ENCODE measurements around the gene NKX1-2.

The NKX1-2 gene

DNA sequence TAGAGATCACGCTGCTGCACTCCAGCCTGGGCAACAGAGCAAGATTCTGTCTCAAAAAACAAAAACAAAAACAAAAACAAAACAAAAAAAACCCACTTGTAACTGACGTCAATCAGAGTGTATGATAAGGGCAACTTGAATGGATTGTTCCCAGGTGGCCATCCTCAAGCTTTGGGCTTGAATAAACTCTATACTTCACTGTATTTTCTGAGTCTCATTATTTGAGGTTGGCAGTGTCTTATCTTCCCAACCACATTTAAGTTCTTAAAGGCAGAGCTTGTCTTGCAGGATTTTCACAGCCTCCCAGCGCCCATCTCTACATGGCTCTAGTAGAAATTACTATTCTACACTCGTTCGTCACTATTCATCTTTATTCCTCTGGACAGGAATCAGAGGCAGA is 26.0 kb downstream of the NKX1-2 start:
- no peak overlapping the region for H3K4me3 ChIP-seq (ENCODE audit: low read depth, low read length)
- TF ChIP-seq, protein P1, sequence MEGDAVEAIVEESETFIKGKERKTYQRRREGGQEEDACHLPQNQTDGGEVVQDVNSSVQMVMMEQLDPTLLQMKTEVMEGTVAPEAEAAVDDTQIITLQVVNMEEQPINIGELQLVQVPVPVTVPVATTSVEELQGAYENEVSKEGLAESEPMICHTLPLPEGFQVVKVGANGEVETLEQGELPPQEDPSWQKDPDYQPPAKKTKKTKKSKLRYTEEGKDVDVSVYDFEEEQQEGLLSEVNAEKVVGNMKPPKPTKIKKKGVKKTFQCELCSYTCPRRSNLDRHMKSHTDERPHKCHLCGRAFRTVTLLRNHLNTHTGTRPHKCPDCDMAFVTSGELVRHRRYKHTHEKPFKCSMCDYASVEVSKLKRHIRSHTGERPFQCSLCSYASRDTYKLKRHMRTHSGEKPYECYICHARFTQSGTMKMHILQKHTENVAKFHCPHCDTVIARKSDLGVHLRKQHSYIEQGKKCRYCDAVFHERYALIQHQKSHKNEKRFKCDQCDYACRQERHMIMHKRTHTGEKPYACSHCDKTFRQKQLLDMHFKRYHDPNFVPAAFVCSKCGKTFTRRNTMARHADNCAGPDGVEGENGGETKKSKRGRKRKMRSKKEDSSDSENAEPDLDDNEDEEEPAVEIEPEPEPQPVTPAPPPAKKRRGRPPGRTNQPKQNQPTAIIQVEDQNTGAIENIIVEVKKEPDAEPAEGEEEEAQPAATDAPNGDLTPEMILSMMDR (IDR thresholded peaks at IDR 0.05; ENCODE audit: borderline replicate concordance, insufficient read depth, low read depth, low read length) = no peak

GRCh38 chr10:124422742-124423141 is 27.1 kb downstream of the NKX1-2 start:
- H3K4me3 ChIP-seq (ENCODE audit: low read depth, low read length) = no peak overlapping the region
- TF ChIP-seq, protein P1 (IDR thresholded peaks at IDR 0.05; ENCODE audit: borderline replicate concordance, insufficient read depth, low read depth, low read length) = no peak

DNA sequence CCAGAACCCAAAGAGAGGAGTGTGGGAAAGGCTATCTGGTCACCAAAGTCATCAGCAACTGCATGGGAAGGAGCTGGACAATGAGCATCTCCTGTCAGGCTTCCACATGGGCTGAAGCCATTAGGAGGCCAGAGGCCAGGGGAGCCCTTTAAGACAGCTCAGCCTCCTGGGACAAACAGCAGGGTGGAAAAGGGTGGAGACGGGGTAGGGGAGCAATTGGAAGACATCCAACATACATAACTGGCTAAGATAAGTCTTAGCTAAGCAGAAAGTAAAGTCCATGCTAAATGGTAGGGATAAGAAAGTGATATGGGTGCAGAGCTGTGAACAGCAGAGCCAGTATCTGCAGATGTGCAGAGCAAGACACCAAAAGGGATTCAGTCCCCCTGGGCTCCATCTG is 29.6 kb downstream of the NKX1-2 start:
- H3K4me3 ChIP-seq (ENCODE audit: low read depth, low read length) = no peak overlapping the region
- TF ChIP-seq, protein P1 (IDR thresholded peaks at IDR 0.05; ENCODE audit: borderline replicate concordance, insufficient read depth, low read depth, low read length) = no peak

DNA sequence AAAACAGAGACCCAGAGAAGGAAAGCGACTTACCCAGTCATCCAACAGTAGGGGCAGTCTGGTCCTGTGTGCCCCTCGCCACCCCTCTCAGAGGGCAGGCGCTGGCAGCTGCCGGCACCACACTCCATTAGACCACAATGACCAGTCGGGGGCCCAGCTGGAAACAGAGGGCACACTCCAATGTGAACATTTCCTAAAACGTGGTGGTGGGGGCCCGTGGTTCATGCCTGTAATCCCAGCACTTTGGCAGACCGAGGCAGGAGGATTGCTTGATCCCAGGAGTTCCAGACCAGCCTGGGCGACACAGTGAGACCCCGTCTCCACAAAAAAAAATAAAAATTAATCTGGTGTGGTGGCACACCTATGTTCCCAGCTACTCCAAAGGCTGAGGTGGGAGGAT is 30.2 kb downstream of the NKX1-2 start:
- H3K4me3 ChIP-seq (ENCODE audit: low read depth, low read length) = no peak overlapping the region
- TF ChIP-seq, protein P1 (IDR thresholded peaks at IDR 0.05; ENCODE audit: borderline replicate concordance, insufficient read depth, low read depth, low read length) = no peak

DNA sequence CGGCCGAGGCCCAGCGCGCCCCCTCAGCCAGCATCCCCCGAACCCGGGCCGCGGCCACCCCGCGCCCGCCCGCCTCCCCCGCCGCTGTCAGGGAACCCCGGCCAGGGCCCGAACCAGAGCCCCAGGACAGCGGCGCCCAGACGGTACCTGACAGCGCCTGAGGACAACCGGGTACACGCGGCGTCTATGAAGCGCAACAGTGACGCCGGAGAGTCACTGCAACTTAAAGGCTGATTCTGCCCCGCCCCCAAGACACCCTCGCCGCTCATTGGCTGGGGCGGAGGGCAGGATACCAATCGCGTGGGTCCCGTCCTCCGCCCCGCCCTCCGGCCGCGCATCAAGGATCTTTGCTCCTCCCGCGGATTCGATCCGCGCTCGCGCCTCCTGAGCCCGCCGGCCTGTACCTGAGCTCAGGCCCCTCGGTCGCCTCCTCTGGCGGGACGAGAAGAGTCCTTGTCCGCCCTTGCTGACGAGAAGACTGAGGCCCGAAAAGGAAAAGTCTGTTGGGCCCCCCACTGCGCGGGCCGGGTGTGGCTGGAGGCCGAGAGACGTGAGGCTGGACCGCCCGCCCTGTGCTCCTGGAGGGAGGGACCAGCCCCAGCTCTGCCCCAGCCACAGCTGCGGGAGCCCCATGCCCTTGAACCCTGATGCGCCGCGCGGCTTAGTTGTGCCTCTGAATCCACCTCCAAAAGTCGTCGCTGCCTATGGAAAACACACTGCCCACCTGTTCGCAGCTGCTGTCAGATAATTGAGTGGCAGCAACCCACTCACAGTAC is 30.9 kb downstream of the NKX1-2 start, which contains the start of gene OAT:
Gene OAT (minus strand): TSS at position 198 of the 776 bp plus-strand sequence. CDS start 6,752 bp downstream, outside the sequence.
- H3K4me3 ChIP-seq (ENCODE audit: low read depth, low read length) = no peak within 1 kb of the TSS
- TF ChIP-seq, protein P1 (IDR thresholded peaks at IDR 0.05; ENCODE audit: borderline replicate concordance, insufficient read depth, low read depth, low read length) = no peak

GRCh38 chr10:124417895-124418725 is 31.7 kb downstream of the NKX1-2 start:
- TF ChIP-seq, protein P1 (IDR thresholded peaks at IDR 0.05; ENCODE audit: borderline replicate concordance, insufficient read depth, low read depth, low read length) = no peak
- H3K4me3 ChIP-seq (ENCODE audit: low read depth, low read length) = no peak overlapping the region
